AG09309 (cell line): Measurements from ENCODE around the gene TCERG1.

Source experiments
- DNase-seq: peaks from one replicate; pipeline ENCODE4 v3.0.0-alpha.2; 2010; ENCODE audit warnings: low read depth
- H3K4me3 ChIP-seq: 2 replicates; pipeline ENCODE4 v1.5.1; 2011; ENCODE audit warnings: mild to moderate bottlenecking, low read depth, low read length, moderate library complexity; ENCODE audit not compliant: control insufficient read depth
- TF ChIP-seq, protein P1 (sequence below): IDR thresholded peaks from 2 replicates; pipeline ENCODE4 v1.5.1; 2011; ENCODE audit warnings: mild to moderate bottlenecking, low read depth, low read length, inconsistent platforms; ENCODE audit not compliant: insufficient read depth, control insufficient read depth; ENCODE audit errors: missing control alignments

The TCERG1 gene

GRCh38 chr5:146533882-146534281 is 86.7 kb downstream of the TCERG1 start:
- TF ChIP-seq, protein P1, sequence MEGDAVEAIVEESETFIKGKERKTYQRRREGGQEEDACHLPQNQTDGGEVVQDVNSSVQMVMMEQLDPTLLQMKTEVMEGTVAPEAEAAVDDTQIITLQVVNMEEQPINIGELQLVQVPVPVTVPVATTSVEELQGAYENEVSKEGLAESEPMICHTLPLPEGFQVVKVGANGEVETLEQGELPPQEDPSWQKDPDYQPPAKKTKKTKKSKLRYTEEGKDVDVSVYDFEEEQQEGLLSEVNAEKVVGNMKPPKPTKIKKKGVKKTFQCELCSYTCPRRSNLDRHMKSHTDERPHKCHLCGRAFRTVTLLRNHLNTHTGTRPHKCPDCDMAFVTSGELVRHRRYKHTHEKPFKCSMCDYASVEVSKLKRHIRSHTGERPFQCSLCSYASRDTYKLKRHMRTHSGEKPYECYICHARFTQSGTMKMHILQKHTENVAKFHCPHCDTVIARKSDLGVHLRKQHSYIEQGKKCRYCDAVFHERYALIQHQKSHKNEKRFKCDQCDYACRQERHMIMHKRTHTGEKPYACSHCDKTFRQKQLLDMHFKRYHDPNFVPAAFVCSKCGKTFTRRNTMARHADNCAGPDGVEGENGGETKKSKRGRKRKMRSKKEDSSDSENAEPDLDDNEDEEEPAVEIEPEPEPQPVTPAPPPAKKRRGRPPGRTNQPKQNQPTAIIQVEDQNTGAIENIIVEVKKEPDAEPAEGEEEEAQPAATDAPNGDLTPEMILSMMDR = no peak
- no peak for DNase-seq
- H3K4me3 ChIP-seq = no peak overlapping the region

GRCh38 chr5:146538432-146538831 is 91.3 kb downstream of the TCERG1 start:
- H3K4me3 ChIP-seq = no peak overlapping the region
- TF ChIP-seq, protein P1 = no peak
- no peak for DNase-seq

- TF ChIP-seq, protein P1 = no peak
- DNase-seq = no peak
Measured at GRCh38 chr5:146539973-146540372, 92.8 kb downstream of the TCERG1 start.

GRCh38 chr5:146540414-146540813 is 93.3 kb downstream of the TCERG1 start:
- DNase-seq = peak; percentile 35
- H3K4me3 ChIP-seq = no peak overlapping the region
- TF ChIP-seq, protein P1 = no peak

More at GRCh38 chr5:146539973-146540372, 92.8 kb downstream of the TCERG1 start:
- no peak overlapping the region for H3K4me3 ChIP-seq

DNA sequence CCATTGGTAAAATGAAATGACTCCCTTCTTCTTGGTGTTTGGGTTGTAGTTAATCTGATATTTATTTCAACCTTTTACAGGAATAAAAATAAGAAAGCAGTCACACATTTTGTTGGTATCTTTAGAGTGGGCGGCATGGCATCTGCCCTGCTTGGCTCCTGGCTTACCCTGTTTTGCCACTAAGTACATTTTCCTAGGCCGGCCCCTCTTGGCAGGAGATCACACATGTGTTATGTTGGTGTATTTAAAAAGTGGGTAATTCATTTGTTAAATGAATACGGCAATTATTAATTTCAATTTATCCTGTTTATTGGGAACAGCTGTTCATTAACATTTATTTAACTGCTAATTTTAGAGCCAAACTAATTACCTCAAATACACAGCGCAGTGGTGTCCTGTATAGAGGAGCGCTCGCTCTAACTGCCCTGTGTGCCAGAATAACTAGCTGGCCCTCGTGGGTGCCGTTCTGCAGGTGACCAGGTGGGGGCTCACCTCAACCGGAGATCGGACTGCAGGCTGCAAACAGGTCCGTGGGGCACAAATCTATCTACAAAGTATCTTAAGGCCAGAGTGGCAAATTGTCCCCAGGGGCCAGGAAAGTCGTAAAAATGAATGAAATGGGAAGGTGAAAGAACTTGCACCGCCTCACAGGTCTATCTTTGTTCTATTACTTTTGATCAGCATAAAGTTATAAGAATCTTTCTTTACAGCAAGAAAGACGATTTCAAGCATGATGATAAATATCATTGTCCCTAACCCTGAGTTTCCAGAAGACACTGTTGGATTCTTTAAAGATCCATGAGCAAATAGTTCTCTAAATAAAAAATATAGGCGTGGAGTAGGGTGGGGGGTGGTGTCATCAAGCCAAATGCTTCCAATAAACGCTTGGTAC is 95.1 kb downstream of the TCERG1 start:
- TF ChIP-seq, protein P1 = peak; percentile 93

GRCh38 chr5:146544232-146544631 is 97.1 kb downstream of the TCERG1 start:
- TF ChIP-seq, protein P1 = no peak
- H3K4me3 ChIP-seq = no peak overlapping the region
- DNase-seq = no peak

More for the DNA sequence above, 95.1 kb downstream of the TCERG1 start:
- no peak overlapping the region for H3K4me3 ChIP-seq
- peak; percentile 20 for DNase-seq
